ENCODE data around the gene SLC47A1. TPM values are rescaled to one million over a fixed set of nuclear protein-coding genes. Genes with fewer than 3 reads are reported as not detected.

The SLC47A1 gene
- total and polyA plus RNA-seq, 2 of the 13 experiments (the other 11 are each of a cell fraction or from before 2014, with no cell fraction given), result 42.1 to 67.5 TPM

DNA sequence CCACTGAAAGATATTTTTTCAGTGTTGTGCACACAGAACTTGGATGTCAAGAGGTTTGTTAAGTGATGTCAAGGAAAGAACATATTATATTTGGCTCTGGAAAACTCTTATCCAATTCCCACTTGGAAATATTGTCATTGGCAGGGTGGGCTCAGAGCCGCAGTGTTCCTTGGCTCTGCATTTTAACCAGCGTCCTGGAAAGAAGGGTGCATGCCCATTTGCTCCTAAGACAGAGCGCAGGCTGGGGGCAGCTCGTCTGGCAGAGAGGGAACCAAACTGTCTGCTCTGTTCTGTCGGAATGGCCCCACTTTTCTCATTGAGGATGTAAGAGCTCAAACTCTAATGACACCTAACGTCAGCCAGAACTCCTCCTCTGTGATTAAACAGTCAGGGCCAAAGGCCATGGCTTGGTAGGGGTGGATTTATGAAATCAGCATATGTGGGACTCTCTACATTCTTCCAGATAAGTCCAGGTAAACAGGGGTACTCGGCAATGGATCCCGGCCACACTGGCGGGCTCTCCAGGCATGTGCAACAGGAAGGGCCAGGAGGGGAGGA, 18.0 kb downstream of the SLC47A1 start (continued):
- TF ChIP-seq TBL1XR1 (IDR thresholded peaks at IDR 0.05; ENCODE audit: borderline replicate concordance, low read length, partially characterized antibody) (no peak), SALL1 (CRISPR knock-in tag; IDR thresholded peaks at IDR 0.05) (peak; percentile 82), RCOR2 (CRISPR knock-in tag; IDR thresholded peaks at IDR 0.05) (no peak), TBX2 (CRISPR knock-in tag; IDR thresholded peaks at IDR 0.05; ENCODE audit: borderline replicate concordance) (peak; percentile 53; the same call in 1 of the 2 replicates), FOXA3 (CRISPR knock-in tag; IDR thresholded peaks at IDR 0.05) (peak; percentile 53), ZNF652 (CRISPR knock-in tag; IDR thresholded peaks at IDR 0.05; ENCODE audit: borderline replicate concordance, low read depth) (0 out of 2 replicates have a peak, but pooled peaks have one; percentile 10), ZBTB21 (CRISPR knock-in tag; IDR thresholded peaks at IDR 0.05) (0 out of 2 replicates have a peak, but pooled peaks have one; percentile 34), NCOR1 (IDR thresholded peaks at IDR 0.05; ENCODE audit: borderline replicate concordance, low read length) (peak; percentile 11; the same call in 1 of the 2 replicates), SSRP1 (CRISPR knock-in tag; IDR thresholded peaks at IDR 0.05) (peak; percentile 57; the same call in 1 of the 2 replicates), TGIF2 (CRISPR knock-in tag; IDR thresholded peaks at IDR 0.05) (no peak), HNF4A (CRISPR knock-in tag; IDR thresholded peaks at IDR 0.05) (peak; percentile 72), HNF4G (IDR thresholded peaks at IDR 0.05; ENCODE audit: borderline replicate concordance, low read depth, low read length) (peak; percentile 43), HNF4G (CRISPR knock-in tag; IDR thresholded peaks at IDR 0.05; ENCODE audit: borderline replicate concordance, low read depth) (no peak; the same call in 1 of the 2 replicates), ONECUT2 (CRISPR knock-in tag; IDR thresholded peaks at IDR 0.05) (no peak), HDAC1 (CRISPR knock-in tag; IDR thresholded peaks at IDR 0.05) (peak; percentile 36; the same call in 1 of the 2 replicates), SPEN (CRISPR knock-in tag; IDR thresholded peaks at IDR 0.05; ENCODE audit: low read depth) (no peak)
- TF ChIP-seq, protein P1, sequence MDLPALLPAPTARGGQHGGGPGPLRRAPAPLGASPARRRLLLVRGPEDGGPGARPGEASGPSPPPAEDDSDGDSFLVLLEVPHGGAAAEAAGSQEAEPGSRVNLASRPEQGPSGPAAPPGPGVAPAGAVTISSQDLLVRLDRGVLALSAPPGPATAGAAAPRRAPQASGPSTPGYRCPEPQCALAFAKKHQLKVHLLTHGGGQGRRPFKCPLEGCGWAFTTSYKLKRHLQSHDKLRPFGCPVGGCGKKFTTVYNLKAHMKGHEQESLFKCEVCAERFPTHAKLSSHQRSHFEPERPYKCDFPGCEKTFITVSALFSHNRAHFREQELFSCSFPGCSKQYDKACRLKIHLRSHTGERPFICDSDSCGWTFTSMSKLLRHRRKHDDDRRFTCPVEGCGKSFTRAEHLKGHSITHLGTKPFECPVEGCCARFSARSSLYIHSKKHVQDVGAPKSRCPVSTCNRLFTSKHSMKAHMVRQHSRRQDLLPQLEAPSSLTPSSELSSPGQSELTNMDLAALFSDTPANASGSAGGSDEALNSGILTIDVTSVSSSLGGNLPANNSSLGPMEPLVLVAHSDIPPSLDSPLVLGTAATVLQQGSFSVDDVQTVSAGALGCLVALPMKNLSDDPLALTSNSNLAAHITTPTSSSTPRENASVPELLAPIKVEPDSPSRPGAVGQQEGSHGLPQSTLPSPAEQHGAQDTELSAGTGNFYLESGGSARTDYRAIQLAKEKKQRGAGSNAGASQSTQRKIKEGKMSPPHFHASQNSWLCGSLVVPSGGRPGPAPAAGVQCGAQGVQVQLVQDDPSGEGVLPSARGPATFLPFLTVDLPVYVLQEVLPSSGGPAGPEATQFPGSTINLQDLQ (CRISPR knock-in tag; IDR thresholded peaks at IDR 0.05), result no peak
- TF ChIP-seq, protein P2, sequence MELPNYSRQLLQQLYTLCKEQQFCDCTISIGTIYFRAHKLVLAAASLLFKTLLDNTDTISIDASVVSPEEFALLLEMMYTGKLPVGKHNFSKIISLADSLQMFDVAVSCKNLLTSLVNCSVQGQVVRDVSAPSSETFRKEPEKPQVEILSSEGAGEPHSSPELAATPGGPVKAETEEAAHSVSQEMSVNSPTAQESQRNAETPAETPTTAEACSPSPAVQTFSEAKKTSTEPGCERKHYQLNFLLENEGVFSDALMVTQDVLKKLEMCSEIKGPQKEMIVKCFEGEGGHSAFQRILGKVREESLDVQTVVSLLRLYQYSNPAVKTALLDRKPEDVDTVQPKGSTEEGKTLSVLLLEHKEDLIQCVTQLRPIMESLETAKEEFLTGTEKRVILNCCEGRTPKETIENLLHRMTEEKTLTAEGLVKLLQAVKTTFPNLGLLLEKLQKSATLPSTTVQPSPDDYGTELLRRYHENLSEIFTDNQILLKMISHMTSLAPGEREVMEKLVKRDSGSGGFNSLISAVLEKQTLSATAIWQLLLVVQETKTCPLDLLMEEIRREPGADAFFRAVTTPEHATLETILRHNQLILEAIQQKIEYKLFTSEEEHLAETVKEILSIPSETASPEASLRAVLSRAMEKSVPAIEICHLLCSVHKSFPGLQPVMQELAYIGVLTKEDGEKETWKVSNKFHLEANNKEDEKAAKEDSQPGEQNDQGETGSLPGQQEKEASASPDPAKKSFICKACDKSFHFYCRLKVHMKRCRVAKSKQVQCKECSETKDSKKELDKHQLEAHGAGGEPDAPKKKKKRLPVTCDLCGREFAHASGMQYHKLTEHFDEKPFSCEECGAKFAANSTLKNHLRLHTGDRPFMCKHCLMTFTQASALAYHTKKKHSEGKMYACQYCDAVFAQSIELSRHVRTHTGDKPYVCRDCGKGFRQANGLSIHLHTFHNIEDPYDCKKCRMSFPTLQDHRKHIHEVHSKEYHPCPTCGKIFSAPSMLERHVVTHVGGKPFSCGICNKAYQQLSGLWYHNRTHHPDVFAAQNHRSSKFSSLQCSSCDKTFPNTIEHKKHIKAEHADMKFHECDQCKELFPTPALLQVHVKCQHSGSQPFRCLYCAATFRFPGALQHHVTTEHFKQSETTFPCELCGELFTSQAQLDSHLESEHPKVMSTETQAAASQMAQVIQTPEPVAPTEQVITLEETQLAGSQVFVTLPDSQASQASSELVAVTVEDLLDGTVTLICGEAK (IDR thresholded peaks at IDR 0.05), result no peak
- TF ChIP-seq, protein P2 (CRISPR knock-in tag; IDR thresholded peaks at IDR 0.05), result 0 out of 2 replicates have a peak, but pooled peaks have one; percentile 15
